Endodermal cell (in vitro differentiated cells): ENCODE measurements around the gene TXNDC11. TPM values are rescaled to one million over a fixed set of nuclear protein-coding genes. Genes with fewer than 3 reads are reported as not detected.

Source experiments
- DNase-seq: peaks from one replicate; pipeline ENCODE4 v3.0.0-alpha.2; 2017
- H3K27ac ChIP-seq: 2 replicates; pipeline ENCODE4 v1.5.1; 2013; ENCODE audit warnings: mild to moderate bottlenecking, low read depth, low read length, moderate library complexity
- H3K27me3 ChIP-seq: 2 replicates; pipeline ENCODE4 v1.6.1; 2013; ENCODE audit warnings: mild to moderate bottlenecking, low read length, moderate library complexity; ENCODE audit not compliant: insufficient read depth, control insufficient read depth, poor library complexity, severe bottlenecking
- H3K36me3 ChIP-seq: 2 replicates; pipeline ENCODE4 v1.7.0; 2013; ENCODE audit warnings: mild to moderate bottlenecking, low read length, moderate library complexity; ENCODE audit not compliant: control insufficient read depth, insufficient read depth
- H3K4me1 ChIP-seq: one replicate; pipeline ENCODE4 v1.7.0; 2013; ENCODE audit warnings: low read length; ENCODE audit not compliant: control insufficient read depth, insufficient read depth
- H3K4me3 ChIP-seq: 2 replicates; pipeline ENCODE4 v1.5.1; 2013; ENCODE audit warnings: mild to moderate bottlenecking, low read length, moderate library complexity
- H3K9ac ChIP-seq: 2 replicates; pipeline ENCODE4 v1.6.1; 2013; ENCODE audit warnings: mild to moderate bottlenecking, low read length, moderate library complexity; ENCODE audit not compliant: poor library complexity, severe bottlenecking; ENCODE audit errors: extremely low read depth
- H3K9me3 ChIP-seq: 2 replicates; pipeline ENCODE4 v1.6.1; 2013; ENCODE audit warnings: mild to moderate bottlenecking, low read length, moderate library complexity; ENCODE audit not compliant: control insufficient read depth
- H3K27ac Mint-ChIP-seq: 2 replicates; pipeline ENCODE4 v1.8.0; 2020; ENCODE audit warnings: mixed read lengths
- H3K27me3 Mint-ChIP-seq: 2 replicates; pipeline ENCODE4 v1.8.0; 2021; ENCODE audit warnings: mild to moderate bottlenecking, mixed read lengths; ENCODE audit not compliant: insufficient read depth
- H3K36me3 Mint-ChIP-seq: 2 replicates; pipeline ENCODE4 v1.8.0; 2020; ENCODE audit warnings: low read depth, mixed read lengths
- H3K4me1 Mint-ChIP-seq: 2 replicates; pipeline ENCODE4 v1.8.0; 2020; ENCODE audit warnings: mixed read lengths
- H3K4me3 Mint-ChIP-seq: 2 replicates; pipeline ENCODE4 v1.8.0; 2020; ENCODE audit warnings: mild to moderate bottlenecking, moderate library complexity, mixed read lengths
- H3K9me3 Mint-ChIP-seq: 2 replicates; pipeline ENCODE4 v1.8.0; 2020; ENCODE audit warnings: mild to moderate bottlenecking, mixed read lengths
- CTCF ChIP-seq: fragments of 200-600 bp; sonication (generic); conservative IDR thresholded peaks from 2 replicates; pipeline ENCODE4 v1.5.0; 2021; ENCODE audit warnings: antibody characterized with exemption, mild to moderate bottlenecking
- WGBS, 2 experiments: methylation state at CpG; one replicate each; pipeline versions ENCODE4 v1.1.5 to v1.1.7; 2013; ENCODE audit warnings: missing lambda C conversion rate in 2 of 2, mixed read lengths in 1 of 2; ENCODE audit not compliant: insufficient coverage in 1 of 2, insufficient read length in 1 of 2; 5-methylcytosine and 5-hydroxymethylcytosine counted together
- total RNA-seq, 2 donors: library from RNA; stranded (reverse); fragmentation: NEBNext Ultra II Directional in 1 of 2; extraction: Animal tissue kit (Norgen Biotek cat#: 25700) in 1 of 2; gene quantifications; 2 replicates in 1 of 2; 3 replicates in 1 of 2; pipeline ENCODE4 v1.2.1, GENCODE V29; 2021

Gene TXNDC11
- total RNA-seq, 2 donors from 2014 or later, result 16.4 to 20.8 TPM

GRCh38 chr16:11780991-11781680, 38.5 kb upstream of the TXNDC11 start:
- TF ChIP-seq CTCF, result no peak
- H3K9me3 ChIP-seq, result no peaks in the 10 kb centered on the region
- no peaks in the 10 kb centered on the region for H3K9me3 Mint-ChIP-seq
- no peak overlapping the region for H3K4me3 Mint-ChIP-seq
- no peak overlapping the region for H3K9ac ChIP-seq
- H3K27me3 ChIP-seq, result no peaks in the 10 kb centered on the region
- H3K27ac Mint-ChIP-seq, result peak overlapping the region; percentile 0
- H3K36me3 Mint-ChIP-seq, result peaks cover 21% of the 10 kb centered on the region
- H3K4me1 ChIP-seq, result peaks cover 9% of the 10 kb centered on the region
- no peaks in the 10 kb centered on the region for H3K27me3 Mint-ChIP-seq
- H3K27ac ChIP-seq, result peak overlapping the region; percentile 28
- peaks cover 14% of the 10 kb centered on the region for H3K4me1 Mint-ChIP-seq
- H3K4me3 ChIP-seq, result no peak overlapping the region
- peaks cover 51% of the 10 kb centered on the region for H3K36me3 ChIP-seq
- WGBS, 2 experiments, result 92 to 96% methylated on average over 4 of the region's 4 CpGs
- DNase-seq, result no peak

GRCh38 chr16:11779074-11779473, 36.4 kb upstream of the TXNDC11 start:
- Histone ChIP-seq H3K9ac (no peak overlapping the region), H3K4me3 (no peak overlapping the region), H3K27ac (no peak overlapping the region), H3K4me1 (peaks cover 5% of the 10 kb centered on the region), H3K9me3 (no peaks in the 10 kb centered on the region), H3K36me3 (peaks cover 71% of the 10 kb centered on the region), H3K27me3 (no peaks in the 10 kb centered on the region)
- H3K27ac Mint-ChIP-seq, result no peak overlapping the region
- DNase-seq, result no peak
- WGBS, 2 experiments, result 95 to 96% methylated on average over 3 to 6 of the region's 7 CpGs
- H3K4me3 Mint-ChIP-seq, result no peak overlapping the region
- H3K4me1 Mint-ChIP-seq, result peaks cover 10% of the 10 kb centered on the region
- no peak for TF ChIP-seq CTCF
- H3K27me3 Mint-ChIP-seq, result no peaks in the 10 kb centered on the region
- H3K36me3 Mint-ChIP-seq, result peaks cover 34% of the 10 kb centered on the region
- H3K9me3 Mint-ChIP-seq, result no peaks in the 10 kb centered on the region

GRCh38 chr16:11774065-11774626, 31.5 kb upstream of the TXNDC11 start:
- H3K27ac ChIP-seq, result no peak overlapping the region
- H3K9me3 ChIP-seq, result no peaks in the 10 kb centered on the region
- DNase-seq, result no peak
- Mint-ChIP-seq H3K9me3 (no peaks in the 10 kb centered on the region), H3K27ac (no peak overlapping the region), H3K27me3 (no peaks in the 10 kb centered on the region), H3K4me1 (no peaks in the 10 kb centered on the region), H3K36me3 (peaks cover 57% of the 10 kb centered on the region), H3K4me3 (no peak overlapping the region)
- peaks cover 82% of the 10 kb centered on the region for H3K36me3 ChIP-seq
- H3K4me3 ChIP-seq, result no peak overlapping the region
- no peaks in the 10 kb centered on the region for H3K4me1 ChIP-seq
- 92 to 93% methylated on average over 2 of the region's 3 CpGs for WGBS, 2 experiments
- H3K27me3 ChIP-seq, result no peaks in the 10 kb centered on the region
- no peak for TF ChIP-seq CTCF
- no peak overlapping the region for H3K9ac ChIP-seq
